B cell (primary cell): ENCODE measurements around the gene SMIM13. TPM values are rescaled to one million over a fixed set of nuclear protein-coding genes. Genes with fewer than 3 reads are reported as not detected.

Experiments
- ATAC-seq: fragments of 200-7000 bp; cut with Tn5 transposase; one replicate; pipeline ENCODE4 v1.10.0; 2021; ENCODE audit warnings: low read depth, mild to moderate bottlenecking, moderate number of reproducible peaks, moderate library complexity
- CTCF ChIA-PET: fragments of 350-600 bp; sonication (Branson Sonifier 250); formaldehyde crosslinking; loops from one replicate; lab custom pipeline; 2021; ENCODE audit warnings: antibody characterized with exemption, inconsistent platforms; lab: Charles Lee
- POLR2A ChIA-PET: fragments of 350-600 bp; sonication (Branson Sonifier 250); formaldehyde crosslinking; loops from one replicate; lab custom pipeline; 2021; ENCODE audit warnings: antibody characterized with exemption; lab: Charles Lee
- DNase-seq: peaks from one replicate; pipeline ENCODE4 v3.0.0; 2013
- H2AFZ ChIP-seq: 2 replicates; pipeline ENCODE4 v1.6.1; 2012; ENCODE audit warnings: mild to moderate bottlenecking, low read depth, low read length; ENCODE audit not compliant: insufficient read depth, poor library complexity, severe bottlenecking
- H3K27ac ChIP-seq, 2 donors: 1 replicate in 1 of 2; 2 replicates in 1 of 2; pipeline ENCODE4 v1.5.1; 2012 to 2013; ENCODE audit warnings: low read length in 2 of 2, mild to moderate bottlenecking in 2 of 2, moderate library complexity in 1 of 2
- H3K27me3 ChIP-seq, 4 experiments: fragments of 200-600 bp in 1 of 4; sonication (generic) in 1 of 4; replicated peaks in 1 of 4; 1 replicate in 2 of 4; 2 replicates in 2 of 4; pipeline versions ENCODE4 v1.6.1 to v1.7.0; 2013 to 2016; ENCODE audit warnings: low read length in 3 of 4, mild to moderate bottlenecking in 2 of 4, mixed read lengths in 1 of 4, moderate library complexity in 1 of 4; ENCODE audit not compliant: insufficient read depth in 4 of 4, control insufficient read depth in 3 of 4; ENCODE audit errors: control extremely low read depth in 1 of 4
- H3K36me3 ChIP-seq, 2 experiments: replicated peaks in 1 of 2; 1 replicate in 1 of 2; 2 replicates in 1 of 2; pipeline versions ENCODE4 v1.6.1 to v1.7.1; 2013; ENCODE audit warnings: low read length in 1 of 2; ENCODE audit not compliant: insufficient read depth in 2 of 2, control insufficient read depth in 1 of 2; ENCODE audit errors: control extremely low read depth in 1 of 2, extremely low read depth in 1 of 2
- H3K4me1 ChIP-seq, 2 donors: fragments of 200-600 bp in 1 of 2; sonication (generic) in 1 of 2; 1 replicate in 1 of 2; 2 replicates in 1 of 2; pipeline versions ENCODE4 v1.5.1 to v1.6.1; 2013 to 2017; ENCODE audit warnings: low read length in 2 of 2; ENCODE audit not compliant: control insufficient read depth in 2 of 2, insufficient read depth in 2 of 2
- H3K4me2 ChIP-seq: replicated peaks from 2 replicates; pipeline ENCODE3; 2012; ENCODE audit warnings: mild to moderate bottlenecking, low read depth, low read length; ENCODE audit not compliant: poor library complexity, severe bottlenecking
- H3K4me3 ChIP-seq, 5 experiments: fragments of 200-600 bp in 1 of 5; sonication (generic) in 1 of 5; 1 replicate in 3 of 5; 2 replicates in 2 of 5; pipeline versions ENCODE4 v1.5.1 to v1.7.0; 2011 to 2016; ENCODE audit warnings: low read length in 4 of 5, mild to moderate bottlenecking in 4 of 5, low read depth in 2 of 5, control low read depth in 1 of 5, moderate library complexity in 1 of 5; ENCODE audit not compliant: insufficient read depth in 1 of 5; ENCODE audit errors: control extremely low read depth in 1 of 5, extremely low read depth in 1 of 5
- H3K79me2 ChIP-seq: fragments of 200-600 bp; sonication (generic); one replicate; pipeline ENCODE4 v1.6.0; 2016; ENCODE audit warnings: low read length; ENCODE audit not compliant: control insufficient read depth, insufficient read depth
- H3K9ac ChIP-seq: fragments of 200-600 bp; sonication (generic); 2 replicates; pipeline ENCODE4 v1.6.1; 2017; ENCODE audit warnings: mild to moderate bottlenecking, low read length, moderate library complexity
- H3K9me3 ChIP-seq, 3 donors: one replicate each; pipeline versions ENCODE4 v1.6.1 to v1.7.1; 2013; ENCODE audit warnings: low read length in 2 of 3; ENCODE audit not compliant: control insufficient read depth in 2 of 3, insufficient read depth in 1 of 3; ENCODE audit errors: control extremely low read depth in 1 of 3
- H4K20me1 ChIP-seq: 2 replicates; pipeline ENCODE4 v1.6.0; 2012; ENCODE audit warnings: mild to moderate bottlenecking, low read length; ENCODE audit not compliant: insufficient read depth, control insufficient read depth, poor library complexity, severe bottlenecking
- H3K27ac Mint-ChIP-seq: one replicate; pipeline ENCODE4 v1.8.0; 2021; ENCODE audit warnings: mixed read lengths
- H3K27me3 Mint-ChIP-seq: one replicate; pipeline ENCODE4 v1.8.0; 2021; ENCODE audit warnings: mixed read lengths
- H3K4me1 Mint-ChIP-seq: one replicate; pipeline ENCODE4 v1.8.0; 2021; ENCODE audit warnings: mixed read lengths
- H3K4me3 Mint-ChIP-seq: one replicate; pipeline ENCODE4 v1.8.0; 2021; ENCODE audit warnings: mixed read lengths
- H3K9me3 Mint-ChIP-seq: one replicate; pipeline ENCODE4 v1.8.0; 2022; ENCODE audit warnings: mixed read lengths; ENCODE audit not compliant: insufficient read depth
- CTCF ChIP-seq: fragments of 200-600 bp; IDR thresholded peaks from one replicate; pipeline ENCODE4 v1.8.0; 2022; ENCODE audit warnings: antibody characterized with exemption, mild to moderate bottlenecking
- EZH2 ChIP-seq: IDR thresholded peaks from 2 replicates; pipeline ENCODE4 v1.6.1; 2012; ENCODE audit warnings: borderline replicate concordance, low read depth, mild to moderate bottlenecking, moderate library complexity, low read length; ENCODE audit not compliant: insufficient read depth, poor library complexity, severe bottlenecking
- WGBS: methylation state at CpG from one replicate; pipeline ENCODE4 v1.1.5; 2013; ENCODE audit warnings: missing lambda C conversion rate; ENCODE audit not compliant: insufficient coverage; 5-methylcytosine and 5-hydroxymethylcytosine counted together
- intact Hi-C: fragments of 100-400 bp; cut with micrococcal nuclease; formaldehyde crosslinking; loops from one replicate; pipeline ENCODE4 v1.10.0; 2022
- polyA plus RNA-seq: library from polyadenylated mRNA; depleted of rRNA; stranded (reverse); fragments of >200 nt; gene quantifications from 2 replicates; pipeline ENCODE4 v1.2.3, GENCODE V29; 2012
- total RNA-seq, 2 donors: library from RNA; stranded (reverse); fragments of 120-200 nt in 1 of 2; gene quantifications; 1 replicate in 1 of 2; 2 replicates in 1 of 2; pipeline versions ENCODE4 v1.2.3 to v1.2.4, GENCODE V29; 2013 to 2022

SMIM13 gene
- total and polyA plus RNA-seq, 2 donors (not counting 1 experiment from before 2014, with no cell fraction given): 2.1 to 5.5 TPM

GRCh38 chr6:11050731-11051130 is 42.9 kb upstream of the SMIM13 start:
- H3K79me2 ChIP-seq: no peaks in the 10 kb centered on the region
- ChIA-PET POLR2A (no interaction called here), CTCF (no interaction called here)
- no peak overlapping the region for H3K4me3 ChIP-seq
- Mint-ChIP-seq H3K9me3 (no peaks in the 10 kb centered on the region), H3K4me3 (no peak overlapping the region), H3K27ac (no peak overlapping the region), H3K4me1 (no peaks in the 10 kb centered on the region), H3K27me3 (peaks cover 52% of the 10 kb centered on the region)
- no peaks in the 10 kb centered on the region for H3K36me3 ChIP-seq
- peaks cover 0 to 22% (median 20%) of the 10 kb centered on the region in 4 experiments for H3K27me3 ChIP-seq
- H3K4me2 ChIP-seq: no peak overlapping the region
- no peak for ATAC-seq
- H4K20me1 ChIP-seq: no peaks in the 10 kb centered on the region
- DNase-seq: no peak
- no peak overlapping the region for H3K27ac ChIP-seq
- no peak overlapping the region for H2AFZ ChIP-seq
- no peak overlapping the region for H3K9ac ChIP-seq
- 90% methylated on average over 1 of the region's 2 CpGs for WGBS
- no peak for TF ChIP-seq CTCF
- no peak for TF ChIP-seq EZH2
- no peaks in the 10 kb centered on the region for H3K4me1 ChIP-seq
- intact Hi-C loops: no loop called here
- H3K9me3 ChIP-seq: no peaks in the 10 kb centered on the region

- Histone ChIP-seq H3K9ac (no peak overlapping the region), H2AFZ (no peak overlapping the region), H3K27ac (no peak overlapping the region), H3K4me2 (no peak overlapping the region), H3K4me3 (no peak overlapping the region), H3K27me3 (peaks cover 0 to 13% (median 5%) of the 10 kb centered on the region in 4 experiments), H3K4me1 (no peaks in the 10 kb centered on the region), H3K79me2 (no peaks in the 10 kb centered on the region), H4K20me1 (no peaks in the 10 kb centered on the region), H3K9me3 (no peaks in the 10 kb centered on the region), H3K36me3 (no peaks in the 10 kb centered on the region)
- POLR2A ChIA-PET: no interaction called here
- no peaks in the 10 kb centered on the region for H3K9me3 Mint-ChIP-seq
- H3K4me1 Mint-ChIP-seq: no peaks in the 10 kb centered on the region
- TF ChIP-seq CTCF (no peak), EZH2 (no peak)
- 100% methylated on average over 2 of the region's 5 CpGs for WGBS
- no peak for ATAC-seq
- CTCF ChIA-PET: no interaction called here
- H3K27me3 Mint-ChIP-seq: peaks cover 37% of the 10 kb centered on the region
- H3K27ac Mint-ChIP-seq: no peak overlapping the region
- no peak for DNase-seq
- intact Hi-C loops: no loop called here
- H3K4me3 Mint-ChIP-seq: no peak overlapping the region
Measured at GRCh38 chr6:11053307-11053706, 40.3 kb upstream of the SMIM13 start.
